GM18499 (cell line): ENCODE data around the gene LHX8.

Experiments
- ATAC-seq: cut with Tn5 transposase; IDR thresholded peaks from one replicate; pipeline ENCODE4 v1.9.1; 2021; ENCODE audit warnings: moderate number of reproducible peaks; ENCODE audit not compliant: insufficient read depth, unreplicated experiment

LHX8 gene

DNA sequence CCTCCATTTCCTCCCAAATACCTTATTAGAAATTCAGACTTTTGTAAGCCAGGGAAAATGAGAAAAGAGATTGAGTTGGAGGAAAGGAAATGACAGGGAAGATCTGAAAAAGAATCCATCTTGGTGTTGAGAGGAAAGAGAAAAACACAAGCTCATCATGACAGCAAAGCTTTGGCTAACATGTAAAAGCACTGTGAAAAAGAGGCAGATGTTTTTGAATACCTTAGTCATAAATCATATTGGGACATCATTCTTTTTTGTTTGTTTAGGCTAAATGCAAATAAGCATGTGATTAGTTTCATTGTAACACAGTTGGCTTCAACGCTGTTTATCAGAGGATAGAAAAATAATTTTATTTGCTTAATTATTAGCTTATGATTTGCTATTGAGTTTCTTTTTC, 64.6 kb downstream of the LHX8 start:
- ATAC-seq: no peak

DNA sequence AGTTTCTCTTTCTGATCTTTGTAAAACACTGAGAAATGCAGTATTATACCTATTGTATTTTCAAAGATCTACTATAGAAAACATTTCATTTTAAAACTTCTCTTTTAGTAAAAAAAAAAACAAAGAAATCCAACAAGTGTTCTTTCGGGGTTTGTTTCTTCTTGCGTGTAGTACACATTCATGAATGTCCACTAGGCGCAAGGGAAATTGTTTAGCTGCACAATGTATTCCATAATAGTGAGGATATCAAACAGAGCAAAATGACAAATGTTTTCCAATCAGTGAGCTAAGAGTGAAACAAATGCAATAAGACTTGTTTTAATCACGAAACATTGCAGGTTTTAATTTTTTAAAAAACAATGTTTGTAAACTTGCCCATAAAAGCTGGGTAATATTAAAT, 68.6 kb downstream of the LHX8 start:
- ATAC-seq: no peak

DNA sequence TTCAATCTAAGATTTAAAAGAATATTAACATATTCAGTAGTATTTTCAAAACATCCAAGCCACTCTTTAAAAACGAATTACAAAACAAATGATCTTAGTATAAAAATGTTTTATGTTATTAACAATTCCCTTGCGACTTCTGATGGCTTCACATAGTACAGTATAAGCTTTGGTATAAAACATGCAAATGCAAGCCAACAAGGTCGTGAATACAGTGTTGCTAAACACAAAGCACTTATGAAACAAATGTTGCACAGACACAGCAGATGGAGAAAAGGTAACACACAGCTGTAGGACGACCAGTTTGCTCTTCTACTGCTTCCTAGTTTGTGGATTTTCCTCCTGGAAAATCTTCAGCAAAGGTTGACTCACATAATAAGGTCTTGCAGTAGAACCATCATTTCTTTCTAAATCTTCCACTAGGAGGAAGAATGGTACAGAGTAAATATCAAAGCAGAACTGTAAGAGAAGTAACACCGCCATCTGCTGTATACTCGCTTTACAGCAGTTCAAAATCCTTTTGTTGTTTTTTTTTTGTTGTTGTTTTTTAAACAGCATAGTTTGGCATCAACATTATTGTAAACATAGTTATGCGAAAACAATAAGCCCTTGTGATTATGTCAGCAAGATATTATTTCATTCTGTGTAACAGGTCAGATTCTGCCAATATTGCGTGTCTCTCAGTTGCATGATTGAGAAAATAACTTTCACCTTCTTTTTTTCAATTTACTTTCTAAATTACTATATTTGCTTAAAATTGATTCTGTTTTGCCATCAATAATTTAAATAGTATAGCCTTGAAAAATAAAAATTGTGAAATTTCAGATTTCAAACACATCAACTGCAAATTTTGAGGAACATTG, 69.5 kb downstream of the LHX8 start:
- ATAC-seq: peak; percentile 95

DNA sequence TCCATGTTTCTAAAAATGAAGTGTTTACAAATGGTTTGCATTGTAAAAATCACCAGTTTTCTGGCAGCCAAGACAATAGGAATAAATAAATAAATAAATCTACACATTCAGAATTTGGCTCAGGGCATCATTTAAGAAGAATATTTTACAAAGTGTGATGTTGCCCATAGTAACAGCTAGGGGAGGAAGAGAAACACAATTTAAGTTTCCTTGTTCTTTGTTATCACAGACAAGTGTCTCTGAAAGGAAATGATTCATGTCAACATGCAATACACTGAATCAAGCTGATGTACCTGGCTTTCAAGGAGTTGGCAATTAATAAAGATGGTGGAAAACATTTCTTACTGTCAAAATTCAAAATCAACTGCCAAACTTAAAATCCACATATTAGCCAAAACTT, 74.7 kb downstream of the LHX8 start:
- no peak for ATAC-seq
